H1 (cell line): ENCODE results near the gene MRPL55. TPM values are rescaled to one million over a fixed set of nuclear protein-coding genes. Genes with fewer than 3 reads are reported as not detected.

Experiments
- CTCF ChIA-PET: fragments of 300-600 bp; sonication (Branson Sonifier 250); formaldehyde crosslinking; loops from one replicate; lab custom pipeline; 2021; ENCODE audit not compliant: partially characterized antibody; lab: Charles Lee
- POLR2A ChIA-PET: fragments of 300-600 bp; sonication (Branson Sonifier 250); formaldehyde crosslinking; loops from one replicate; lab custom pipeline; 2021; ENCODE audit warnings: inconsistent platforms; ENCODE audit not compliant: partially characterized antibody; lab: Charles Lee
- DNase-seq, 2 experiments: peaks; one replicate each; pipeline versions ENCODE4 v3.0.0 to v3.0.0-alpha.2; 2010 to 2022; ENCODE audit warnings: low spot score in 2 of 2, low read depth in 1 of 2, mixed read lengths in 1 of 2
- FAIRE-seq: peaks from 2 replicates; lab custom pipeline; 2011; peaks lifted over from hg19 to GRCh38; lab: Jason Lieb, UNC
- H2AFZ ChIP-seq: 2 replicates; pipeline ENCODE4 v1.8.1; 2012; ENCODE audit warnings: low read length, inconsistent platforms
- H2AK5ac ChIP-seq: 2 replicates; pipeline ENCODE4 v1.6.1; 2013; ENCODE audit warnings: low read depth, low read length
- H2BK120ac ChIP-seq: replicated peaks from 2 replicates; pipeline ENCODE3; 2013; ENCODE audit warnings: low read depth, low read length, inconsistent platforms
- H2BK12ac ChIP-seq: 2 replicates; pipeline ENCODE4 v1.6.1; 2013; ENCODE audit warnings: low read depth, low read length
- H2BK15ac ChIP-seq: 2 replicates; pipeline ENCODE4 v1.6.1; 2013; ENCODE audit warnings: low read length
- H2BK20ac ChIP-seq: 2 replicates; pipeline ENCODE4 v1.6.1; 2013; ENCODE audit warnings: low read length
- H2BK5ac ChIP-seq: 2 replicates; pipeline ENCODE4 v1.6.1; 2013; ENCODE audit warnings: low read depth, low read length
- H3K14ac ChIP-seq: 2 replicates; pipeline ENCODE4 v1.6.1; 2013; ENCODE audit warnings: inconsistent platforms; ENCODE audit not compliant: insufficient read length
- H3K18ac ChIP-seq: 2 replicates; pipeline ENCODE4 v1.6.1; 2013; ENCODE audit warnings: low read length; ENCODE audit errors: extremely low read depth
- H3K23ac ChIP-seq: 2 replicates; pipeline ENCODE4 v1.6.1; 2013; ENCODE audit warnings: inconsistent platforms; ENCODE audit not compliant: insufficient read length
- H3K23me2 ChIP-seq: 2 replicates; pipeline ENCODE4 v1.6.1; 2013; ENCODE audit warnings: low read depth, low read length
- H3K27ac ChIP-seq: 2 replicates; pipeline ENCODE4 v1.6.1; 2011; ENCODE audit warnings: low read depth, low read length, inconsistent platforms
- H3K27me3 ChIP-seq, 4 experiments: replicated peaks in 1 of 4; 1 replicate in 1 of 4; 2 replicates in 3 of 4; pipeline versions ENCODE4 v1.6.1 to v1.8.1; 2011 to 2013; ENCODE audit warnings: low read length in 3 of 4, mild to moderate bottlenecking in 3 of 4, inconsistent platforms in 2 of 4, mixed read lengths in 2 of 4, moderate library complexity in 1 of 4; ENCODE audit not compliant: control insufficient read depth in 3 of 4, insufficient read depth in 3 of 4; ENCODE audit errors: extremely low read depth in 1 of 4
- H3K36me3 ChIP-seq, 4 experiments: 2 replicates each; pipeline versions ENCODE4 v1.6.1 to v1.8.1; 2011 to 2013; ENCODE audit warnings: mild to moderate bottlenecking in 4 of 4, low read length in 3 of 4, moderate library complexity in 2 of 4, control low read depth in 1 of 4, inconsistent platforms in 1 of 4; ENCODE audit not compliant: insufficient read depth in 4 of 4, control insufficient read depth in 2 of 4
- H3K4ac ChIP-seq: replicated peaks from 2 replicates; pipeline ENCODE3; 2013; ENCODE audit warnings: low read length, low read depth, mixed read lengths, inconsistent platforms; ENCODE audit not compliant: insufficient read length
- H3K4me1 ChIP-seq, 4 experiments: replicated peaks in 1 of 4; 1 replicate in 1 of 4; 2 replicates in 3 of 4; pipeline versions ENCODE4 v1.6.1 to v1.8.1; 2011 to 2013; ENCODE audit warnings: low read length in 3 of 4, inconsistent platforms in 2 of 4, mixed read lengths in 1 of 4; ENCODE audit not compliant: insufficient read depth in 4 of 4, control insufficient read depth in 3 of 4
- H3K4me2 ChIP-seq, 2 experiments: 2 replicates each; pipeline versions ENCODE4 v1.6.1 to v1.8.1; 2011 to 2013; ENCODE audit warnings: low read depth in 2 of 2, low read length in 2 of 2, control low read depth in 1 of 2, inconsistent platforms in 1 of 2, mild to moderate bottlenecking in 1 of 2; ENCODE audit not compliant: insufficient read depth in 1 of 2
- H3K4me3 ChIP-seq, 4 experiments: fragments of 200-600, 300-600 bp in 1 of 4; sonication (generic), shearing (Covaris generic), sonication (Bioruptor Twin) in 1 of 4; 2 replicates each; pipeline versions ENCODE4 v1.5.1 to v1.8.1; 2011 to 2016; ENCODE audit warnings: low read length in 4 of 4, low read depth in 3 of 4, control low read depth in 2 of 4, inconsistent platforms in 2 of 4, mild to moderate bottlenecking in 2 of 4, mixed read lengths in 1 of 4, moderate library complexity in 1 of 4; ENCODE audit not compliant: insufficient read depth in 2 of 4; ENCODE audit errors: extremely low read depth in 1 of 4
- H3K56ac ChIP-seq: replicated peaks from 2 replicates; pipeline ENCODE3; 2013; ENCODE audit warnings: low read depth, mild to moderate bottlenecking, mixed read lengths, low read length, inconsistent platforms; ENCODE audit not compliant: insufficient read length
- H3K79me1 ChIP-seq: 2 replicates; pipeline ENCODE4 v1.6.1; 2013; ENCODE audit warnings: low read depth, low read length, control low read depth
- H3K79me2 ChIP-seq, 2 experiments: 2 replicates each; pipeline versions ENCODE4 v1.6.1 to v1.8.1; 2012 to 2013; ENCODE audit warnings: low read length in 2 of 2, mild to moderate bottlenecking in 2 of 2, inconsistent platforms in 1 of 2; ENCODE audit not compliant: insufficient read depth in 2 of 2, control insufficient read depth in 1 of 2
- H3K9ac ChIP-seq, 4 experiments: replicated peaks in 1 of 4; 1 replicate in 1 of 4; 2 replicates in 3 of 4; pipeline versions ENCODE4 v1.6.1 to v1.8.1; 2011 to 2013; ENCODE audit warnings: low read depth in 3 of 4, low read length in 3 of 4, control low read depth in 2 of 4, mild to moderate bottlenecking in 2 of 4, moderate library complexity in 2 of 4, inconsistent platforms in 1 of 4; ENCODE audit errors: extremely low read depth in 1 of 4
- H3K9me3 ChIP-seq, 2 experiments: 2 replicates each; pipeline versions ENCODE4 v1.6.1 to v1.8.1; 2012 to 2013; ENCODE audit warnings: mild to moderate bottlenecking in 2 of 2, moderate library complexity in 2 of 2, control low read depth in 1 of 2, inconsistent platforms in 1 of 2, low read depth in 1 of 2, low read length in 1 of 2, mixed read lengths in 1 of 2; ENCODE audit not compliant: insufficient read depth in 2 of 2
- H4K20me1 ChIP-seq, 2 experiments: replicated peaks in 1 of 2; 2 replicates each; pipeline versions ENCODE3 to v1.8.1; 2011 to 2013; ENCODE audit warnings: inconsistent platforms in 2 of 2, low read length in 2 of 2, mild to moderate bottlenecking in 1 of 2; ENCODE audit not compliant: insufficient read depth in 2 of 2, control insufficient read depth in 1 of 2
- H4K5ac ChIP-seq: 2 replicates; pipeline ENCODE4 v1.6.1; 2013; ENCODE audit warnings: low read length, low read depth, mixed read lengths, inconsistent platforms; ENCODE audit not compliant: insufficient read length
- H4K8ac ChIP-seq: 2 replicates; pipeline ENCODE4 v1.8.0; 2013; ENCODE audit warnings: mild to moderate bottlenecking, moderate library complexity, low read length, inconsistent platforms; ENCODE audit not compliant: insufficient read depth; ENCODE audit errors: extremely low read depth
- H4K91ac ChIP-seq: replicated peaks from 2 replicates; pipeline ENCODE3; 2013; ENCODE audit warnings: low read length, mixed read lengths, inconsistent platforms; ENCODE audit not compliant: insufficient read length
- BRCA1 ChIP-seq: IDR thresholded peaks from 2 replicates; pipeline ENCODE4 v1.6.1; 2012; ENCODE audit warnings: low read depth, low read length, improper control_type of control experiment
- CBX5 ChIP-seq: fragments of 300-800, 300-1000 bp; sonication (generic); IDR thresholded peaks from 2 replicates; pipeline ENCODE4 v1.7.1; 2016; ENCODE audit warnings: antibody characterized with exemption, low read length, low read depth
- CTBP2 ChIP-seq: IDR thresholded peaks from 2 replicates; pipeline ENCODE4 v1.7.0; 2011; ENCODE audit warnings: borderline replicate concordance, mild to moderate bottlenecking, moderate library complexity, mixed read lengths, low read length; ENCODE audit not compliant: insufficient read depth, insufficient read length
- CTCF ChIP-seq, 3 experiments: IDR thresholded peaks; 1 replicate in 2 of 3; 2 replicates in 1 of 3; pipeline versions ENCODE4 v1.5.1 to v1.6.1; 2011; ENCODE audit warnings: low read length in 3 of 3, mild to moderate bottlenecking in 3 of 3, inconsistent platforms in 2 of 3, low read depth in 1 of 3, moderate library complexity in 1 of 3; ENCODE audit not compliant: insufficient read depth in 1 of 3; ENCODE audit errors: control extremely low read depth in 1 of 3
- FOSL1 ChIP-seq: IDR thresholded peaks from 2 replicates; pipeline ENCODE4 v1.6.1; 2011; ENCODE audit warnings: mild to moderate bottlenecking, low read depth, low read length, moderate library complexity; ENCODE audit not compliant: insufficient read depth
- NRF1 ChIP-seq: IDR thresholded peaks from 2 replicates; pipeline ENCODE4 v1.6.1; 2011; ENCODE audit warnings: mild to moderate bottlenecking, low read depth, low read length, improper control_type of control experiment
- POU5F1 ChIP-seq: IDR thresholded peaks from 2 replicates; pipeline ENCODE4 v1.6.1; 2011; ENCODE audit warnings: low read depth, mild to moderate bottlenecking, low read length, moderate library complexity
- RBBP5 ChIP-seq: IDR thresholded peaks from 2 replicates; pipeline ENCODE4 v1.7.1; 2012; ENCODE audit warnings: low read depth, mild to moderate bottlenecking, inconsistent platforms, low read length, moderate library complexity, borderline replicate concordance
- SUZ12 ChIP-seq: fragments of 200-600 bp; sonication (generic); IDR thresholded peaks from 2 replicates; pipeline ENCODE4 v1.6.1; 2012; ENCODE audit warnings: mild to moderate bottlenecking, inconsistent platforms, low read length, moderate library complexity, mixed read lengths
- TAF1 ChIP-seq: IDR thresholded peaks from 2 replicates; pipeline ENCODE4 v1.6.1; 2011; ENCODE audit warnings: mild to moderate bottlenecking, low read depth, low read length
- TEAD4 ChIP-seq: IDR thresholded peaks from 2 replicates; pipeline ENCODE4 v1.6.1; 2012; ENCODE audit warnings: low read depth, low read length, inconsistent platforms, mixed read lengths
- WGBS, 2 experiments: shearing (Covaris generic) in 1 of 2; methylation state at CpG; one replicate each; pipeline versions ENCODE4 v1.1.6 to v1.1.7; 2013 to 2015; ENCODE audit warnings: low lambda C conversion rate in 2 of 2, mixed read lengths in 2 of 2, inconsistent platforms in 1 of 2, low coverage in 1 of 2, missing lambda C conversion rate in 1 of 2; ENCODE audit not compliant: insufficient replicate concordance in 2 of 2, insufficient coverage in 1 of 2, insufficient read length in 1 of 2; ENCODE audit errors: extremely low coverage in 1 of 2, missing lambda C conversion rate in 1 of 2; 5-methylcytosine and 5-hydroxymethylcytosine counted together
- polyA plus RNA-seq, 7 experiments: library from polyadenylated mRNA; depleted of rRNA in 3 of 7; stranded (reverse) in 5 of 7; unstranded in 2 of 7; fragments of >200 nt in 5 of 7; fragments of 200-250 nt in 2 of 7; gene quantifications; 1 replicate in 5 of 7; 2 replicates in 1 of 7; 4 replicates in 1 of 7; pipeline versions ENCODE4 v1.2.1 to v1.2.3, GENCODE V29; 2011 to 2013; ENCODE audit warnings: missing spikeins in 2 of 7, mixed read lengths in 2 of 7
- total RNA-seq: library from RNA; stranded (reverse); fragmentation: NEBNext Ultra II Directional; extraction: Animal tissue kit (Norgen Biotek cat#: 25700); gene quantifications from 2 replicates; pipeline ENCODE4 v1.2.1, GENCODE V29; 2021

MRPL55 gene
- total and polyA plus RNA-seq, 2 of the 8 experiments (the other 6 are each of a cell fraction or from before 2014, with no cell fraction given) = 59.0 to 244 TPM

- Histone ChIP-seq H4K8ac (no peak overlapping the region), H3K27ac (no peak overlapping the region), H2BK12ac (no peak overlapping the region), H3K4ac (no peak overlapping the region), H2BK15ac (no peak overlapping the region), H3K23ac (no peak overlapping the region), H3K9me3 (no peaks in the 10 kb centered on the region), H3K4me2 (no peak overlapping the region), H3K4me3 (no peak overlapping the region), H3K56ac (no peak overlapping the region), H3K18ac (no peak overlapping the region), H2AFZ (no peak overlapping the region), H2BK5ac (no peak overlapping the region), H3K79me1 (no peaks in the 10 kb centered on the region), H2BK120ac (no peak overlapping the region), H3K23me2 (peaks cover 17% of the 10 kb centered on the region; the same call in 1 of the 2 replicates), H2BK20ac (no peak overlapping the region), H3K27me3 (peaks cover 21 to 86% (median 80%) of the 10 kb centered on the region in 4 experiments), H4K91ac (no peak overlapping the region), H3K9ac (no peak overlapping the region), H3K4me1 (peaks cover 0 to 6% (median 0%) of the 10 kb centered on the region in 4 experiments; a peak in 1 of 7 replicates), H3K79me2 (no peaks in the 10 kb centered on the region), H3K36me3 (no peaks in the 10 kb centered on the region), H4K20me1 (peaks cover 3 to 4% of the 10 kb centered on the region in 2 experiments), H4K5ac (no peak overlapping the region), H2AK5ac (no peak overlapping the region), H3K14ac (no peak overlapping the region)
- POLR2A ChIA-PET = interaction anchor here (0.6 to 1.4 kb wide), 2 partner anchors 15 to 77 kb away, joined by 3 to 4 read pairs; partner anchors contain the start of gene ARF1
- CTCF ChIA-PET = interaction anchor here (0.7 to 14.1 kb wide), 4 partner anchors 10 to 64 kb away, joined by 3 to 197 read pairs (median 4); partner anchors contain the start of gene WNT3A
- 61% methylated on average over 4 of the region's 4 CpGs; no CpG with 5 or more reads in 1 of the 2 experiments for WGBS, 2 experiments
- DNase-seq (peak in 1 of 2 experiments; percentile 40), FAIRE-seq (no peak)
- TF ChIP-seq CBX5 = no peak
- no peak for TF ChIP-seq TEAD4
- no peak for TF ChIP-seq FOSL1
- no peak for TF ChIP-seq BRCA1
- no peak for TF ChIP-seq NRF1
- no peak for TF ChIP-seq RBBP5
- TF ChIP-seq CTCF (IDR thresholded peaks at IDR 0.05; ENCODE audit: control extremely low read depth in 1 of 3, insufficient read depth in 1 of 3, low read depth in 1 of 3, low read length in 3 of 3) = no peak
- TF ChIP-seq TAF1 = no peak
- no peak for TF ChIP-seq CTBP2
- TF ChIP-seq POU5F1 = no peak
- no peak for TF ChIP-seq SUZ12
These were observed 42.7 kb downstream of the MRPL55 start for GRCh38 chr1:228066416-228066815.
